ENCODE data around the gene USP2.

USP2 gene

GRCh38 chr11:119305556-119306372 lies 75.7 kb downstream of the USP2 start:
- intact Hi-C loops (cut with DNase I; ENCODE audit: low total_unique reads): no loop called here
- Histone ChIP-seq H3K36me3 (peaks cover 40 to 64% (median 49%) of the 10 kb centered on the region in 3 donors), H3K4me1 (peaks cover 0 to 62% (median 44%) of the 10 kb centered on the region in 4 donors), H3K4me3 (peak overlapping the region; percentile 26 to 34), H3K9me3 (no peaks in the 10 kb centered on the region), H3K27ac (peak overlapping the region; percentile 99), H3K27me3 (no peaks in the 10 kb centered on the region)
- no peak for DNase-seq
- no peak for TF ChIP-seq CTCF (IDR thresholded peaks at IDR 0.05)
